GM12874 (cell line): ENCODE measurements around the gene WDR20.

Experiments used
- CTCF ChIP-seq: IDR thresholded peaks from 2 replicates; pipeline ENCODE4 v1.5.1; 2011; ENCODE audit warnings: low read depth, mild to moderate bottlenecking, control low read depth, low read length, moderate library complexity; ENCODE audit not compliant: insufficient read depth

Gene WDR20

GRCh38 chr14:102238766-102239165 is 99.1 kb downstream of the WDR20 start:
- no peak for TF ChIP-seq CTCF

GRCh38 chr14:102239231-102239630 is 99.5 kb downstream of the WDR20 start:
- no peak for TF ChIP-seq CTCF

- no peak for TF ChIP-seq CTCF
Observed at GRCh38 chr14:102241147-102241546, 101.5 kb downstream of the WDR20 start.

GRCh38 chr14:102246071-102246470 is 106.4 kb downstream of the WDR20 start:
- TF ChIP-seq CTCF, result no peak

GRCh38 chr14:102248121-102248520 is 108.4 kb downstream of the WDR20 start:
- no peak for TF ChIP-seq CTCF

GRCh38 chr14:102249041-102249440 is 109.3 kb downstream of the WDR20 start:
- no peak for TF ChIP-seq CTCF

- no peak for TF ChIP-seq CTCF
Observed at GRCh38 chr14:102249981-102250380, 110.3 kb downstream of the WDR20 start.

- no peak for TF ChIP-seq CTCF
Observed at GRCh38 chr14:102250636-102251035, 110.9 kb downstream of the WDR20 start.
